HG03521 (cell line): Measurements from ENCODE around the gene ARF4.

Source experiments
- ATAC-seq: cut with Tn5 transposase; IDR thresholded peaks from one replicate; pipeline ENCODE4 v1.9.1; 2021; ENCODE audit warnings: mild to moderate bottlenecking, moderate library complexity; ENCODE audit not compliant: unreplicated experiment

Gene ARF4

GRCh38 chr3:57582474-57583168, 14.5 kb downstream of the ARF4 start:
- ATAC-seq = no peak

DNA sequence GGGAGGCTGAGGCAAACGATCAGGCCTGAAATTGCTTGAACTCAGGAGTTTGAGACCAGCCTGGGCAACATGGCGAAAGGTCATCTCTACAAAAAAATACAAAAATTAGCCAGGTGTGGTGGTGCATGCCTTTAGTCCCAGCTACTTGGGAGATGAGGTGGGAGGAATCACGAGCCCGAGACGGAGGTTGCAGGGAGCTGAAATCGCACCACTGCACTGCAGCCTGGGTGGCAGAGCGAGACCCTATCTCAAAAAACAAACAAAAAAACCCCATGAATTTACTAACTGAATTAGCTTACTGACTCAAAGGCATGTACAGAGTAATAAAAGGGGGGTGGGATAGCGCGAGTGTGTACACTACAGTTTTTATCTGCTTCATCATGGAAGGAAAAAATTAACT, 19.3 kb downstream of the ARF4 start:
- ATAC-seq = no peak

DNA sequence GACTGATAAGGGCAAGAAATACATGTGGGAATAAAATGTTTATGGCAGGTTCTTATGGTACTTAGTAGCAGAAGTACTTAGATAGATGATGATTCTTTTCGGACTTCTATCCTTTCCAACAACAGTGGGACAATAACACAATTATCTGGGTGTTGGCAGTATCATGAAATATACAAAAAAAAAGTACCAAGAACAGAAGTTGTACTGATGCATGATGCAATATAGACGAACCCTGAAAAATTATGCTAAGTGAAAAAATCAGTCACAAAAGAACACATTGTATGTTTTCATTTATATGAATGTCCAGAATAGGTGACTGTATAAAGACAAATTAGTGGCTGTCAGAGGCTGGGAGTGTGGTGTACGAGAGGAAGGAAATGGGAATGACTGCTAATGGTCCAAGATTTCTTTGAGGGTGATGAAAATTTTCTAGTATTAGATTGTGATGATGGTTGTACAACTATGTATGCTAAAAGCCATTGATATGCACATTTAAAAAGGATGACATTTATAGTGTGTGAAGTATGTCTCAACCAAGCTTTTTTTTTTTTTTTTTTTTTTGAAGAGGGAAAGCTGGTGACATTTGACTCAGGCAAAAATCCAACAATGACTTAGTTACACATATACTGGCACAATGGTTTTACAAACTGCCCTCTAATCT, 21.0 kb downstream of the ARF4 start:
- ATAC-seq = no peak

- no peak for ATAC-seq
Measured at GRCh38 chr3:57572096-57572495, 25.0 kb downstream of the ARF4 start.

DNA sequence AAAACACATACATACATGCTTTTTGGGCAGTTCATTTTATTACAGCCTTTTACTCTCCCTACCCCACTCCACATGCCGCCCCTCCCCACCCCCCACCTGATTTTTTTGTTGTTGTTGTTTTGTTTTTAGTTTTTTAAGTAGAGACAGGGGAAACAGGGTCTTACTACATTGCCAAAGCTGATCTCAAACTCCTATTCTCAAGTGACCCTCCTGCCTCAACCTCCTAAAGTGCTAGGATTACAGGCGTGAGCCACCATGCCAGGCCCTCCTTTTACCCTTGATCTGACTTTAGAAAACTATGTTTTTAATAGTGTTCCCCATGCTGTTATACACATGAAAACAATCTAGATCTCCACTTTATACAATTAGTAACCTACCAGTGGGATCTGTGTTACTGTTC, 26.3 kb downstream of the ARF4 start:
- no peak for ATAC-seq

DNA sequence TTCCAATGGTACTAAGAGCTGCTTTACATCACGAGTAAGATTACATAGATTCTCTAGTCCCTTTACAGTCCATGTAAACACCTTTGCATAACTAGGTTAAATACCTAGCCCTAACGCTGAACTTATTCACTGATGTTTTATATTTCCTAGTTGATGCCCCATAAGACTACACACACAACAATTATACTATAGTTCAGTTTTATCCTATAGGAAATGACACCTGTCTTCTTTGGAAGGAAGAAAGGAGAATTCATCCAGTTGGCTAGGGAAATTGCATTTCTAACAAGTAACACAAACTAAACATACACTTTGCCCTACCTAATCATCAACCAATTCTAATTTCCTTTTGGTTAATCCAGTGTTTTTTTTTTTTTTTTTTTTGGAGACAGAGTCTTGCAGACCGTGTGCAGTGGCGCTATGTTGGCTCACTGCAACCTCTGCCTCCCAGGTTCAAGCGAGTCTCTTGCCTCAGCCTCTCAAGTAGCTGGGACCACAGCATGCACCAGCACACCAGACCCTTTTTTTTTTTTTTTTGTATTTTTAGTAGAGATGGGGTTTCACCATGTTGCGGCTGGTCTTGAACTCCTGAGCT, 27.2 kb downstream of the ARF4 start:
- no peak for ATAC-seq

DNA sequence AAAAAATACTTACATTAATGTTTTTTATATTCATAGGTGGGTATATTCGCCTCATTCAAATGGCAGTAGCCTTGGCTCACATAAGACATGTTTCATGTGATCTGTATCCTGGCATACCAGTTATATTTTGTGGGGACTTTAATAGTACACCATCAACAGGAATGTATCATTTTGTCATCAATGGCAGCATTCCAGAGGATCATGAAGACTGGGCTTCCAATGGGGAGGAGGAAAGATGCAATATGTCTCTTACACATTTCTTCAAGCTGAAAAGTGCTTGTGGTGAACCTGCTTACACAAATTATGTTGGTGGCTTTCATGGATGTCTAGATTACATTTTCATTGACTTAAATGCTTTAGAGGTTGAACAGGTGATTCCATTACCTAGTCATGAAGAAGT, 37.6 kb downstream of the ARF4 start:
- ATAC-seq = no peak

GRCh38 chr3:57557085-57557537, 40.0 kb downstream of the ARF4 start:
- no peak for ATAC-seq

- peak; percentile 28 for ATAC-seq
Measured at GRCh38 chr3:57556459-57557084, 40.6 kb downstream of the ARF4 start.

- ATAC-seq = peak; percentile 77
Measured at GRCh38 chr3:57555738-57556458, 41.2 kb downstream of the ARF4 start, which contains the start of gene PDE12. PDE12 (plus strand) TSS chr3:57556274; CDS start chr3:57556380, 106 bp downstream.

- no peak for ATAC-seq
Measured at GRCh38 chr3:57555306-57555705, 41.8 kb downstream of the ARF4 start.

- no peak for ATAC-seq
Measured at GRCh38 chr3:57546616-57547015, 50.5 kb downstream of the ARF4 start.

DNA sequence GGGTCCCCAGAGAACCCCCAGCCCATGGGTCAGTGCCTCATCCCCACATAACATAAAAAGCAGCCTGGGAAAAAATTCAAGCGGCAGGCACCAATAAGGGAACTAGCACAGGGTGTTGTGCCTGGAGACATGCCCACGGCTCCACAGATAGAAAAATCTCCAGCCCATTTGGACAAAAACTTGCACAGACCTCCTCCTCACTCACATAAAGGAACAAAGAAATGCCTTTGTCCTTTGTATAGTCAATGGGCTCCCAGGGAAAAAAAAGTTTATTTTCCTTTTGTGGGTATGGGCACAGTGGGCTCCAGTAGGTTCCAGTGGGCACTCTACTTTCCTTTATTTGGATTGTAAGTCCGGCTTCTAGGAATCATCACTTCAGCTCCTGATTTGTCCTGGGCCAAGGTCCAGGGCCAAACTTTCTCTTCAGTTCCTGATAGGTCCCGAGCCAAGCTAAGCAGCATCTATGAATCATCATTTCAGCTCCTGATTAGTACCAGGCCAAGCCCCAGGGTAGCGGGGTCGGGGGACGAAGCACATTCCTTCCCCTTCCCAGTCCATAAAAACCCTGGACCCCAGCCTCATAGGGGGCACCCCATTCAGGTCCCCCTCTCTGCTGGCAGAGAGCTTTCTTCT, 51.4 kb downstream of the ARF4 start:
- no peak for ATAC-seq

DNA sequence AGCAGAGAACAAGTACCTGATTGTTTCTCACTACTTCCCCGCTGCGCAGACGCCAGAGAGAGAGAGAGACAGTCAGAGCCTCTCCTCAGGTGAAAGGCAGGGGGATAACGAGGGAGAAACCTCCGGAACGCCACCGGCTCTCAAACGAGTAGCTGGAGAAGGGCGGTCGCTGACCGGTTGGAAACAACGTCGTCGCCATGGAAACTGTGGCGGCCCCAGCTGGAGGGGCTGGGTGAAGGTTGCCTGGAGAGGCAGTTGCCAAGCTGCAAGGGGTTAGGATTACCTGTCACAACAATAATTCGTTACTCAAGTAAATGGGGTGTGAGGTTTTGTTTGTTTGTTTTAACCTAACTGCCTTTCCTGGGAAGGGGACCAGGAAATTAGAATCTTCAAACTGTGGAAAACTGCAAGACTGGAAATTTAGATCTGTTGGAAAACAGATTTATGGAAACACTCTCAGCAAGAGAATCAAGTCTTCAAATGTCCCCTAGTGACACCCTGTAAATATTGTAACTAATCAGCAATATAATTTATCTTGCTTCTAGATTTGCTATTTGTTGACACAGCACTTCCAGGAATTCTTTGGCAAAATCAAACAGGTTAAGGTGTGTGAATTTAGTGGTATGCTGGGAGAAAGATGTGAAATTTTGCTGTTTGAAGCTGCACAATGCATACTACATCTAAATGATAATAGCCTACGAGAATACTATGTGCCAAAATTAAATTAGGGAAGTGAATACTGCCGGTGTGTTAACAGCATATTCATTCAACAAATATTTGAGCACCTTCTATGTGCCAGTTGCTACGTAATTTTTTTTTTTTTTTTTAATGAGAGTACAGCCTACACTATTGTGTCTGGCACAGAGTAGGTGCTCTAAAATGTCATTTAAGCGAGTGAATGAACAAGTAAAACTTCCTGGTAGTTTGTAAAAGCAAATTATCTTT, 52.7 kb downstream of the ARF4 start, which contains the start of gene DNAH12:
TSS of gene DNAH12 (minus strand) at position 164 of the 945 bp plus-strand sequence. CDS start 1,474 bp downstream, outside the sequence.
- no peak for ATAC-seq

- ATAC-seq = no peak
Measured at GRCh38 chr3:57538465-57538864, 58.7 kb downstream of the ARF4 start.

DNA sequence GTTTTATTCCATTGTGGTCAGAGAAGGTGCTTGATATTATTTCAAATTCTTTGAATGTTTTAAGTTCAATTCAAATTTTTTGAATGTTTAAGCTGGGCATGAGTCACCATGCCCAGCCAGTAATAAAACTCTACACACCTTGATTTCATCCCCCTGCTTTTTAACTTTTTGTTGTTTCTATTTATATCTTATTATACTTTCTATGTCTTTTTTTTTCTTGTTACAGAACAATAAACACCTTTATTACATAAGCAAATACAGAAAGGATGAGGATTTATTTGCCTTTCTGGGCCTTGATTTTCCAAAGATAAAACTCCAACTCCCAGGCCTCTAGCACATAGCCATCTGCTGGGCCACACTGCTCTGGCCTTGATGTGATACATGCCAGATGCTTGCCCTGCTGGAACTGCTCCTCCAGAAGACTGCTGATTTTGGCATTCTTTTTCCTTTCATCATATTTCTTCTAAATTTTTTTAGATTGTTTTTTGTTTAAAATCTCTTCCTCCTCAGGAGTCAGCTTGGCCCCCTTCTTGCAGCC, 67.0 kb downstream of the ARF4 start:
- no peak for ATAC-seq
